ENCODE data around the gene LDHAL6B. TPM values are rescaled to one million over a fixed set of nuclear protein-coding genes. Genes with fewer than 3 reads are reported as not detected.

The LDHAL6B gene
- total and polyA plus RNA-seq, 2 of the 8 experiments (the other 6 are each of a cell fraction or from before 2014, with no cell fraction given), result not detected

DNA sequence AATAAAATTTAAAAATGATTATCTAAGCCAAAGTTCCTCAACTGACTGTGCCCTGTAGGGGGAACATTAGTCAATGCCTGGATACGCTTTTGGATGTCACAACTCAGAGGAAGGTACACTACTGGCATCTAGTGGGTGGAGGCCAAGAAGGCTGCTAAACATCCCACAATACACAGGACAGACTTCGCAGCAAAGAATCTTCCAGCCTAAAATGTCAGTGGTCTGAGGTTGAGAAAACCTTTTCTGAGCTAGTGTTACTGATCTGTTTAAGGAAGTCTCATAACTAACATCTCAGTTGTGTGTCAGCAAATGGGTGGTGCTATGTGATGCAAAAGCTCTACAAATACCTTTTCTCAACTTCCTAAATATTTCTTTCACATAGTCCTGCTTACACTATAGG is 20.9 kb upstream of the LDHAL6B start:
- FAIRE-seq, result no peak
- no peak overlapping the region for H2AFZ ChIP-seq (ENCODE audit: low read length)
- TF ChIP-seq, protein P1, sequence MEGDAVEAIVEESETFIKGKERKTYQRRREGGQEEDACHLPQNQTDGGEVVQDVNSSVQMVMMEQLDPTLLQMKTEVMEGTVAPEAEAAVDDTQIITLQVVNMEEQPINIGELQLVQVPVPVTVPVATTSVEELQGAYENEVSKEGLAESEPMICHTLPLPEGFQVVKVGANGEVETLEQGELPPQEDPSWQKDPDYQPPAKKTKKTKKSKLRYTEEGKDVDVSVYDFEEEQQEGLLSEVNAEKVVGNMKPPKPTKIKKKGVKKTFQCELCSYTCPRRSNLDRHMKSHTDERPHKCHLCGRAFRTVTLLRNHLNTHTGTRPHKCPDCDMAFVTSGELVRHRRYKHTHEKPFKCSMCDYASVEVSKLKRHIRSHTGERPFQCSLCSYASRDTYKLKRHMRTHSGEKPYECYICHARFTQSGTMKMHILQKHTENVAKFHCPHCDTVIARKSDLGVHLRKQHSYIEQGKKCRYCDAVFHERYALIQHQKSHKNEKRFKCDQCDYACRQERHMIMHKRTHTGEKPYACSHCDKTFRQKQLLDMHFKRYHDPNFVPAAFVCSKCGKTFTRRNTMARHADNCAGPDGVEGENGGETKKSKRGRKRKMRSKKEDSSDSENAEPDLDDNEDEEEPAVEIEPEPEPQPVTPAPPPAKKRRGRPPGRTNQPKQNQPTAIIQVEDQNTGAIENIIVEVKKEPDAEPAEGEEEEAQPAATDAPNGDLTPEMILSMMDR (IDR thresholded peaks at IDR 0.05; ENCODE audit: control extremely low read depth in 1 of 3, insufficient read depth in 1 of 3, low read depth in 1 of 3, low read length in 3 of 3), result peak in 2 of 3 experiments; percentile 12 to 33; a peak in 2 of 4 replicates

More for the DNA sequence above, 20.9 kb upstream of the LDHAL6B start:
- Histone ChIP-seq H2AK5ac (ENCODE audit: low read depth, low read length) (no peak overlapping the region), H2BK20ac (ENCODE audit: low read length) (no peak overlapping the region), H3K23me2 (ENCODE audit: low read depth, low read length) (no peaks in the 10 kb centered on the region), H3K4me3 (ENCODE audit: extremely low read depth in 1 of 4, insufficient read depth in 2 of 4, low read depth in 3 of 4, low read length in 4 of 4) (no peak overlapping the region), H3K56ac (replicated peaks; ENCODE audit: insufficient read length, low read depth, low read length) (no peak overlapping the region), H3K27me3 (replicated peaks in 1 of 4; ENCODE audit: control insufficient read depth in 3 of 4, extremely low read depth in 1 of 4, insufficient read depth in 3 of 4, low read length in 3 of 4) (no peaks in the 10 kb centered on the region), H3K36me3 (ENCODE audit: control insufficient read depth in 2 of 4, insufficient read depth in 4 of 4, low read length in 3 of 4) (peaks cover 6 to 53% (median 22%) of the 10 kb centered on the region in 4 experiments; a peak in 7 of 8 replicates), H4K5ac (ENCODE audit: insufficient read length, low read depth, low read length) (no peak overlapping the region), H3K23ac (ENCODE audit: insufficient read length) (no peak overlapping the region), H3K79me1 (ENCODE audit: low read depth, low read length) (no peaks in the 10 kb centered on the region), H3K14ac (ENCODE audit: insufficient read length) (no peak overlapping the region), H3K18ac (ENCODE audit: extremely low read depth, low read length) (no peak overlapping the region), H4K91ac (replicated peaks; ENCODE audit: insufficient read length, low read length) (no peak overlapping the region), H2BK5ac (ENCODE audit: low read depth, low read length) (no peak overlapping the region), H4K20me1 (replicated peaks in 1 of 2; ENCODE audit: control insufficient read depth in 1 of 2, insufficient read depth in 2 of 2, low read length in 2 of 2) (no peaks in the 10 kb centered on the region), H3K9ac (replicated peaks in 1 of 4; ENCODE audit: extremely low read depth in 1 of 4, low read depth in 3 of 4, low read length in 3 of 4) (no peak overlapping the region), H2BK12ac (ENCODE audit: low read depth, low read length) (no peak overlapping the region), H3K79me2 (ENCODE audit: control insufficient read depth in 1 of 2, insufficient read depth in 2 of 2, low read length in 2 of 2) (no peaks in the 10 kb centered on the region), H3K27ac (ENCODE audit: low read depth, low read length) (no peak overlapping the region), H4K8ac (ENCODE audit: extremely low read depth, insufficient read depth, low read length) (no peak overlapping the region), H2BK15ac (ENCODE audit: low read length) (no peak overlapping the region), H3K4me2 (ENCODE audit: insufficient read depth in 1 of 2, low read depth in 2 of 2, low read length in 2 of 2) (no peak overlapping the region), H3K4me1 (replicated peaks in 1 of 4; ENCODE audit: control insufficient read depth in 3 of 4, insufficient read depth in 4 of 4, low read length in 3 of 4) (no peaks in the 10 kb centered on the region), H3K9me3 (ENCODE audit: insufficient read depth in 2 of 2, low read depth in 1 of 2, low read length in 1 of 2) (peaks cover 3 to 4% of the 10 kb centered on the region in 2 experiments; a peak in 1 of 4 replicates), H2BK120ac (replicated peaks; ENCODE audit: low read depth, low read length) (no peak overlapping the region), H3K4ac (replicated peaks; ENCODE audit: insufficient read length, low read depth, low read length) (no peak overlapping the region)
- ChIA-PET CTCF (ENCODE audit: partially characterized antibody) (interaction anchor here (0.8 to 2.5 kb wide), 7 partner anchors 10 to 49 kb away, joined by 3 to 14 read pairs (median 4); no protein-coding TSS in a partner anchor), POLR2A (ENCODE audit: partially characterized antibody) (no interaction called here)
- WGBS, 2 experiments (ENCODE audit: extremely low coverage in 1 of 2, insufficient coverage in 1 of 2, insufficient read length in 1 of 2, insufficient replicate concordance in 2 of 2, low coverage in 1 of 2, low lambda C conversion rate in 2 of 2, missing lambda C conversion rate in 1 of 2), result 73% methylated on average over 2 of the region's 2 CpGs; no CpG with 5 or more reads in 1 of the 2 experiments
- DNase-seq (ENCODE audit: low read depth in 1 of 2, low spot score in 2 of 2), result no peak

Measured in H1 (cell line).